Measurements from ENCODE around the gene RIMKLB. TPM values are rescaled to one million over a fixed set of nuclear protein-coding genes. Genes with fewer than 3 reads are reported as not detected.

Gene RIMKLB
- total and polyA plus RNA-seq, 2 of the 4 experiments (the other 2 are of a cell fraction), result 12.5 to 18.8 TPM

DNA sequence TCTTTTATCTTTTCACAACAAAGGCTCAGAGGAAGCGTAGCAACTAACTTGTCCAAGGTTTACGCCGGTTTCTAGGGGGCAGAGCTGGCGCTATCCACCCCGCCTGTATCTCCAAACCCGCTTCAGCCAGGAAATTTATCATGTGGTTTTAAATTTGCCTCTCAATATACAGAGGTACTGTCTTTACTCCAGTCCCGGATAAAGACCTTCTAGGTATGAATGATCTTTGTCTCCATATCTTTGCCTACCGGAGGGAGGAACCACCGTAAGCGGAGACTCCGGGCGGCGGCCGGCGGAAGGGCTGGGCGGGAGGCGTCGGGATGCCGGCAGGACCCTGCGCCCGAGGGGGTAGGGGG lies 693 bp upstream of the RIMKLB start:
- dilution Hi-C loops (cut with HindIII; ENCODE audit: low sequenced_read_pairs, unreplicated experiment) (no loop called here), intact Hi-C loops (cut with micrococcal nuclease) (loop anchor here (5.0 kb wide), 2 partner anchors 85 to 725 kb away; no protein-coding TSS in a partner anchor), in situ Hi-C loops (cut with MboI; ENCODE audit: low sequenced_read_pairs) (no loop called here)
- Histone ChIP-seq H3K4me3 (ENCODE audit: insufficient read depth, low read depth, low read length) (peak overlapping the region; percentile 97), H2BK15ac (ENCODE audit: low read depth, low read length) (no peak overlapping the region), H2AFZ (replicated peaks; ENCODE audit: low read length, poor library complexity) (peak overlapping the region; percentile 94), H3K4me1 (ENCODE audit: control insufficient read depth, insufficient read depth, low read length) (no peaks in the 10 kb centered on the region), H2AK9ac (replicated peaks; ENCODE audit: low read depth, low read length, poor library complexity) (no peak overlapping the region), H2BK20ac (ENCODE audit: low read depth, low read length) (no peak overlapping the region), H2BK5ac (ENCODE audit: low read depth, low read length, poor library complexity, severe bottlenecking) (no peak overlapping the region), H3K56ac (ENCODE audit: extremely low read depth, insufficient read depth, low read length) (no peak overlapping the region; the same call in 1 of the 2 replicates), H2AK5ac (ENCODE audit: low read depth, low read length) (no peak overlapping the region), H3K36me3 (ENCODE audit: control insufficient read depth, insufficient read depth, low read length) (no peaks in the 10 kb centered on the region), H3K9ac (ENCODE audit: low read depth, low read length) (peak overlapping the region; percentile 71), H3K27ac (ENCODE audit: insufficient read depth, low read length) (peak overlapping the region; percentile 56; the same call in 1 of the 2 replicates), H3K4ac (ENCODE audit: low read depth, low read length) (no peak overlapping the region), H3K23ac (ENCODE audit: low read depth, low read length) (0 out of 2 replicates have a peak overlapping the region, but pooled peaks have one; percentile 4), H3K18ac (ENCODE audit: low read depth, low read length) (no peak overlapping the region), H3K27me3 (ENCODE audit: control insufficient read depth, insufficient read depth, low read length) (no peaks in the 10 kb centered on the region), H3K9me3 (ENCODE audit: control insufficient read depth, insufficient read depth, low read length) (no peaks in the 10 kb centered on the region), H3K4me2 (ENCODE audit: low read depth, low read length) (peak overlapping the region; percentile 86), H3K9me1 (ENCODE audit: insufficient read depth, low read length) (no peaks in the 10 kb centered on the region), H3K79me1 (ENCODE audit: low read depth in 1 of 2, low read length in 2 of 2) (peaks cover 4 to 19% of the 10 kb centered on the region in 2 experiments; a peak in 1 of 4 replicates), H4K91ac (ENCODE audit: insufficient read depth, low read depth, low read length) (no peak overlapping the region), H4K20me1 (ENCODE audit: insufficient read depth, low read length) (peaks cover 6% of the 10 kb centered on the region; the same call in 1 of the 2 replicates), H2BK120ac (ENCODE audit: low read depth, low read length) (no peak overlapping the region), H4K8ac (ENCODE audit: low read depth in 2 of 2, low read length in 2 of 2) (peak overlapping the region in 1 of 2 experiments; percentile 25; a peak in 2 of 4 replicates), H4K5ac (ENCODE audit: low read depth, low read length) (no peak overlapping the region), H3K14ac (replicated peaks; ENCODE audit: low read depth, low read length) (no peak overlapping the region)
- WGBS, 2 experiments (ENCODE audit: extremely low coverage in 2 of 2, insufficient read length in 1 of 2), result 0% methylated on average over 5 of the region's 21 CpGs; no CpG with 5 or more reads in 1 of the 2 experiments
- CTCF ChIA-PET, result no interaction called here
- BruUV-seq (replicated peaks), result no TSS peak
- ATAC-seq (ENCODE audit: low read depth), result peak; percentile 6
- peak; percentile 27 for DNase-seq
- TF ChIP-seq RAD21 (IDR thresholded peaks at IDR 0.05; ENCODE audit: low read length), result no peak
- TF ChIP-seq BHLHE40 (IDR thresholded peaks at IDR 0.05; ENCODE audit: low read depth, low read length), result no peak
- TF ChIP-seq CEBPB (IDR thresholded peaks at IDR 0.05; ENCODE audit: low read depth, low read length), result no peak
- TF ChIP-seq MAZ (IDR thresholded peaks at IDR 0.05; ENCODE audit: borderline replicate concordance, low read depth, low read length), result no peak
- no peak for TF ChIP-seq POLR2A (IDR thresholded peaks at IDR 0.05; ENCODE audit: low read depth, low read length)
- TF ChIP-seq, protein P1, sequence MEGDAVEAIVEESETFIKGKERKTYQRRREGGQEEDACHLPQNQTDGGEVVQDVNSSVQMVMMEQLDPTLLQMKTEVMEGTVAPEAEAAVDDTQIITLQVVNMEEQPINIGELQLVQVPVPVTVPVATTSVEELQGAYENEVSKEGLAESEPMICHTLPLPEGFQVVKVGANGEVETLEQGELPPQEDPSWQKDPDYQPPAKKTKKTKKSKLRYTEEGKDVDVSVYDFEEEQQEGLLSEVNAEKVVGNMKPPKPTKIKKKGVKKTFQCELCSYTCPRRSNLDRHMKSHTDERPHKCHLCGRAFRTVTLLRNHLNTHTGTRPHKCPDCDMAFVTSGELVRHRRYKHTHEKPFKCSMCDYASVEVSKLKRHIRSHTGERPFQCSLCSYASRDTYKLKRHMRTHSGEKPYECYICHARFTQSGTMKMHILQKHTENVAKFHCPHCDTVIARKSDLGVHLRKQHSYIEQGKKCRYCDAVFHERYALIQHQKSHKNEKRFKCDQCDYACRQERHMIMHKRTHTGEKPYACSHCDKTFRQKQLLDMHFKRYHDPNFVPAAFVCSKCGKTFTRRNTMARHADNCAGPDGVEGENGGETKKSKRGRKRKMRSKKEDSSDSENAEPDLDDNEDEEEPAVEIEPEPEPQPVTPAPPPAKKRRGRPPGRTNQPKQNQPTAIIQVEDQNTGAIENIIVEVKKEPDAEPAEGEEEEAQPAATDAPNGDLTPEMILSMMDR (conservative IDR thresholded peaks at IDR 0.05; ENCODE audit: low read depth, low read length), result no peak
- POLR2A ChIA-PET (ENCODE audit: unreplicated experiment), result no interaction called here
